Kasumi-1 (cell line): ENCODE data around the gene F8.
"Not testable (repeated sequence)": the region's sequence is repeated elsewhere in the genome, so short reads cannot be mapped to it uniquely, and the experiment has no call there.

Experiments used
- DNase-seq, 2 experiments: peaks; one replicate each; lab custom pipeline; 2025; lab: John Stamatoyannopoulos, UW

Gene F8

DNA sequence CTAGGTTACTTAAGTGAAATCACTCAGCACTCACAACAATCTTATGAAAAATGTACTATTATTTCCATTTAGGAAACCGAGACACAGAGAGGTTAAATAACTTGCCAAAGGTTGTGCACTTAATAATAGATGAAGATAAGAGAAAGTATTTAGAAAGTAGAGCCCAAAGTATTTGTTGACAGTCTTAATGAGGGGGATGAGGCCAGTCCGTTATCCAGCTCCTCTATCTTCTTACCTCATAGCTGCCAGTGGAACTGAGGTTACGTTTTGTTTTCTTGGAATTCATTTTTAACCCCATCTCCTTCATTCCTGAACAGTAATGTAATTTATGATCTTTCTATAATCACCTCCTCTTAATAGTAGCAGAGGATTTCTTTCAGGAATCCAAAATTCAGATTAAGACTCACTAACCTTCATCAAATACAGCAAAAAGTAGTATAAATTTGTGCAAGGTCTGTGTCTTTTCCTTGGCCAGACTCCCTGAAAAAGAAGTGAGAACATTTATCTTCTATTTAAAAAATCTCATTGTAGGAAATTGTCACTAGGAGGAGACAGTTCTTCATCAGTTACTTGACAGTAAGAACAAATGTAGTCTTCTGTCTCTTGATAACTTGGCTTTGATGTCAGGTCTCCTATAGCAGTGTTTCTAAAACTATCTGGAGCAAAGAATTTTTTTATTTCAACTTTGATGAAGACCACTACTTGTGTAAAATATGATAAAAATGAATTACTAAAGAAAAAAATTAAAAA is 35.5 kb downstream of the F8 start:
- peak; percentile 18 for DNase-seq

DNA sequence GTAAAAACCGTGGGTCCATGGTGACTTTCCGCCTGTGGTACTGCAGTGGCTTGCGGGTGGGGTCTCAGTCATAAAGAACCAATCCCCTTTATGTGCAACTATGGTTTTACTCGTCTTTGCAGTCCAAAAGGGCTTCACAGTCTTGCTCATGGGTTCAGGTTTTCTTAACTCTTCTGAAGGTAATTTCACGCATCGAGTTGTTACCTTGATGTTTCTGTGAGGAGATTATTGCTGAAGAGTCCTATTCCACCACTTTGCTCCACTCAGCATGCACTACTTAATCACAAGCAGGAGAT is 41.5 kb downstream of the F8 start:
- no peak for DNase-seq

DNA sequence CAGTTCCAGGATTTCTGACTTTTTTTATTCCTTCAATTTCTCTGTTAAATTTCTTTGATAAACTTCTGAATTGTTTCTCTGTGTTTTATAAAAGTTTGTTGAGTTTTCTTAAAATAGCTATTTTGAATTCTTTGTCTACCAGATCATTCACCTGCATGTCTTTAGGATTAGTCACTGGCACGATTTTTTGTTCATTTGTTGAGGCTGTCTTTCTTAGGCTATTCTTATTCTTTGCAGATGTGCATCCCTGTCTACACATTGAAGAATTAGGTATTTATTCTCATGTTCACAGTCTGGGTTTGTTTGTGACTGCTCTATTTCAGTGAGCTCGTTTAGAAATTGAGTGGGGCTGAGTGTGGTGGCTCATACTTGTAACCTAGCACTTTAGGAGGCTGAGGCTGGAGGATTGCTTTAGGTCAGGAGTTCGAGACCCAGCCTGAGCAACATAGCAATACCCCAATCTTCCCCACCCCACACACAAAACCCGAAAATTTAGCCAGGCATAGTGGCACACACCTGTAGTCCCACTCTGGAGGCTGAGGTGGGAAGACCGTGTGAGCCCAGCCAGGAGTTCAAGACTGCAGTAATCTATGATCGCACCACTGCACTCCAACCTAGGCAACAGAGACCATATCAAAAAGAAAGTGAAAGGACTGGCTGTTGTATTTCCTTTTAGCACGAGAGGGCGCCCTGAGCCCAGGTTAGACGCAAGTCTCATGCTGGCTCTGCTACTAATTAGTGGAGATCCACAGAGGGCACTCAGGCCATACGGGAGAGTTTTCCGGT is 42.0 kb downstream of the F8 start:
- peak; percentile 62 to 63 for DNase-seq

DNA sequence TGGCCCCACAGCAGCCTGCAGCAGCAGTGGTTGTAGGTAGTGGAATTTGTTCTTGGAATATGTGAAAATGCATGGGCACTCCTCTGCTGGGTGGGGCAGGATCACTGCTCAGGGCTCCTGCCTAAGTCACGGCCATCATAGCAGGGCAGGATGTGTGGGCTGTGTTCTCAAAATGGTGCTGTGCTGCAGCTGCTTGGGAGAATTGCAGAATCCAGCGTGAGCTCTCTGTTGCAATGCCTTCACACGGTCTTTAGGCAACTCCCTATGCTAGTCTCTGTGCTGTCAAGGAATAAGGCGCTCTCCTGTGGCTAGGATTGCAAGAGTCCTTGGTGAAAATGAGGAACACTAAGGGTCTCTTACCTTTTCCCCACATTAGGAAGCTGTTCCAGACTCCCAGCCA is 42.9 kb downstream of the F8 start:
- DNase-seq: peak; percentile 2 to 9

DNA sequence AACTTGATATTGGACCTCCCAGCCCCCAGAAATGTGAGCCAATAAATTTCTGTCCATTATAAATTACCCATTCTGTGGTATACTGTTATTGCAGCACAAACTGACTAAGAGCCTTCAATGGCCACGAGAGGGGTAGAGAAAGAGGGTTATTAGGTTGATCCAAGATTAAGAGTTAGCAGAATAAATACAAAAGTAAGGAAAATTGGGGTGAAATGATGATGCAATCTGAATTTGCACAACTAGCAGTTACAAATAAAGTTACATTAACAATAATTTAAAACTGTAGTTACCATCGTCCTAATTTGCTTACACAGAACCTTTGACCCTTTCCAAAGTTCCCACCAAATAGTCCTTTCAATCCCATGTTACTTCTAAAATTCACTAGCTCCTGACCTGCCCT is 54.2 kb downstream of the F8 start:
- no peak for DNase-seq

GRCh38 chrX:154967603-154968002 is 54.9 kb downstream of the F8 start:
- DNase-seq: no peak

DNA sequence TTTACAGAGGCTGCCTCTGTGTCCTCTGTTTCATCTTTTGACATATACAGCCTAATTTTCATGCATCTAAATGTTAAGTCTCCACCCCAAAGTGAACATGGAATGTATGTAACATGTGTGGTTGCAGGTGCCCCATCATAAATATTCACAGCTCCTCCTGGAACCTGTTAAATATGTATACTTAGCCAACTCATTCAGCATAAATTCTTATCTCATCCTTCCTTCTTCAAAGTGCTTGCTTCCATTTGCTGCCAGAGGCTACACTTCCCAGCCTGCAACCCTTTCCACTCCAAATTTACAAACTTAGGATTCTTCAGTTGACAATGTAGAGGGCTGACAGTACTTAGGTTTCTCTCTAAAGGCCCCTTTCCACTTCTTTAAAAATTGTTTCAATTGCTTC is 60.6 kb downstream of the F8 start:
- no peak for DNase-seq

DNA sequence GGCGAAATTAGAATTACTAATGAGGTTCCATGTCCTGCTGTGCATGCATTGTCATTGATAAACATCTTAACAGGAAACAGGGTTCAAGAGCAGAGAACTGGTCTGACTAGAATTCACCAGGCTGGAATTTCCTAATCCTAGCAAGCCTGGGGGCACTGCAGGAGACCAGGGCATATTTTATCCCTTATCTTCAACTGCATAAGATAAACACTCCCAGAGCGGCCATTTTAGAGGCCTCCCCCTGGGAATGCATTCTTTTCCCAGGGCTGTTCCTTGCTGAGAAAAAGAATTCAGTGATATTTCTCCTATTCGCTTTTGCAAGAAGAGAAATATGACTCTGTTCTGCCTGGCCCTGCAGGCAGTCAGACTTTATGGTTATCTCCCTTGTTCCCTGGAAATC is 66.7 kb downstream of the F8 start:
- not testable (repeated sequence) for DNase-seq

DNA sequence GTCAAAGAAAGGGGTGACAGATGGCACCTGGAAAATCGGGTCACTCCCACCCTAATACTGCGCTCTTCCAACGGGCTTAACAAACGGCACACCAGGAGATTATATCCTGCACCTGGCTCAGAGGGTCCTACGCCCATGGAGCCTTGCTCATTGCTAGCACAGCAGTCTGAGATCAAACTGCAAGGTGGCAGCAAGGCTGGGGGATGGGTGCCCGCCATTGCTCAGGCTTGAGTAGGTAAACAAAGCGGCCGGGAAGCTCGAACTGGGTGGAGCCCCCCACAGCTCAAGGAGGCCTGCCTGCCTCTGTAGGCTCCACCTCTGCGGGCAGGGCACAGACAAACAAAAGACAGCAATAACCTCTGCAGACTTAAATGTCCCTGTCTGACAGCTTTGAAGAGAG is 83.3 kb downstream of the F8 start:
- DNase-seq: not testable (repeated sequence)

DNA sequence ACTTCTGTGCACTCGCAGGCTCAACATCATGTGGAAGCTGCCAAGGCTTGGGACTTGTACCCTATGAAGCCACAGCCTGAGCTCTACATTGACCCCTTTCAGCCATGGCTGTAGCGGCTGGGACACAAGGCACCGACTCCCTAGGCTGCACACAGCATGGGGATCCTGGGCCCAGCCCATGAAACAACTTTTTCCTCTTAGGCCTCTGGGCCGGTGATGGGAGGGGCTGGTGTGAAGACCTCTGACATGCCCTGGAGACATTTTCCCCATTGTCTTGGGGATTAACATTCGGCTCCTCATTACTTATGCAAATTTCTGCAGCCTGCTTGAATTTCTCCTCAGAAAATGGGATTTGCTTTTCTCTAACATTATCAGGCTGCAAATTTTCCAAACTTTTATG is 97.8 kb downstream of the F8 start:
- DNase-seq: not testable (repeated sequence)

DNA sequence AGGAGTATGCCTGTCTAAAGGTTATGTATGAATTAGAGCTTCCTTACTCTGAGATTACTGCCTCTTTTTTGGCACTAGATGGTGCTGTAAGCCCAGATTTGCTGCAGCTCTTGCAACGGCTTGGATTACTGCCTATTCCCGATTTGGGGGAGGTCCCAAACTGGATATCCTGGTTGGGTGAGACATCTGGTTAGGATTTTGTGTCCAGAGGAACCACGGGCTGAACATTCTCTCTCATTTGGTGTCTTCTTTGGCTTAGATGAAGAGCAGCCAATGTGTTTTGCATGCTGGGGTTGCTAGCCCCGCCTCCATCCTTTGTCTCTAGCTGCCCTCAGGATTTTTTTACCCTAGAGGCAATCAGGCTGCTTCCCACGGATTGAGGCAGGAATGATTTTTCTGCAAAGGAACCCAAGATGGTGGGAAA is 104.5 kb downstream of the F8 start:
- DNase-seq: peak; percentile 44 to 62

DNA sequence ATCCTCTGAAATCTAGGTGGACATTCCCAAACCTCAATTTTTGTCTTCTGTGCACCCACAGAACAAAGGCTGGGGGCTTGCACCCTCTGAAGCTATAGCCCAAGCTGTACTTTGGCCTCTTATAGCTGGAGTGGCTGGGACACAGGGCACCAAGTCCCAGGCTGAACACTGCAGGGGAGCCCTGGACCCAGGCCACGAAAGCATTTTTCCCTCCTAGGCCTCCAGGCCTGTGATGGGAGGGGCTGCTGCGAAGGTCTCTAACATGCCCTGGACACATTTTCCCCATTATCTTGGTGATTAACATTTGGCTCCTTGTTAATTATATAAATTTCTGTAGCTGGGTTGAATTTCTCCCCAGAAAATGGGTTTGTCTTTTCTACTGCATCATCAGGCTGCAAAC is 108.5 kb downstream of the F8 start:
- no peak for DNase-seq

- peak in 1 of 2 experiments; percentile 1 for DNase-seq
Observed at GRCh38 chrX:154910528-154910927, 112.0 kb downstream of the F8 start.

- not testable (repeated sequence) for DNase-seq
Observed at GRCh38 chrX:154910048-154910447, 112.5 kb downstream of the F8 start.

- DNase-seq: no peak
Observed at GRCh38 chrX:154908821-154909220, 113.7 kb downstream of the F8 start.

DNA sequence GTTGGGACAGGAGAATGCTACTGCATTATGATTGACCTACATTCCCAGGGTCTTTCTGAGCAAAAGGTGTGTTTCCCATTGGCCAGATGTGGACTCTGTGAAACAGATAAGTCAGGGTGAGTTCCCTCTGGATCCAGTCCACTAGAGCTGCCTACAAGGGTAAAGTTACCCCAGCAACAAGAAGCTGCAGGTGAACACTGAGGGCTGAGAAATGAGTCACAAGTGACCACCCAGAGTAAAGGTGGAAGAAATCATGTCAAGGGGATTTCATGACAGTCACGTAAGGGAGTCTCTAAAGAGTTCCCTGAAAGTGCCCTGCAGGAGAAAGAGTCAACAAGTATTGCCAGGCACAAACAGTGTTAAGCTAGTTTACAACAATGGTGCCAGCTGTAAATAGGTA is 120.1 kb downstream of the F8 start:
- no peak for DNase-seq

DNA sequence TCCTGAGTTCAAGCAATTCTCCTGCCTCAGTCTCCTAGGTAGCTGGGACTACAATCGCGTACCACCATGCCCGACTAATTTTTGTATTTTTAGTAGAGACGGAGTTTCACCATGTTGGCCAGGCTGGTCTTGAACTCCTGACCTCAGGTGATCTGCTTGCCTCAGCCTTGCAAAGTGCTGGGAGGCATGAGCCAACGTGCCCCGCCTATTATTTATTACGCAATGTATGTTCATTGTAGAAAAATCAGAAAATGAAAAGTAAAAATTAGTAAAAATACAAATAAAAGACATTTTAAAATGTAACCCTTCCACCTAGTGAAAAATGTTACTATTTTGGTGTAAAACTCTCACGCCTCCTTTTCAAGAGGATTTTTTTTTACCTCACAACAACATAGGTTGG is 122.2 kb downstream of the F8 start:
- no peak for DNase-seq

GRCh38 chrX:154892296-154892695 is 130.2 kb downstream of the F8 start:
- no peak for DNase-seq

DNA sequence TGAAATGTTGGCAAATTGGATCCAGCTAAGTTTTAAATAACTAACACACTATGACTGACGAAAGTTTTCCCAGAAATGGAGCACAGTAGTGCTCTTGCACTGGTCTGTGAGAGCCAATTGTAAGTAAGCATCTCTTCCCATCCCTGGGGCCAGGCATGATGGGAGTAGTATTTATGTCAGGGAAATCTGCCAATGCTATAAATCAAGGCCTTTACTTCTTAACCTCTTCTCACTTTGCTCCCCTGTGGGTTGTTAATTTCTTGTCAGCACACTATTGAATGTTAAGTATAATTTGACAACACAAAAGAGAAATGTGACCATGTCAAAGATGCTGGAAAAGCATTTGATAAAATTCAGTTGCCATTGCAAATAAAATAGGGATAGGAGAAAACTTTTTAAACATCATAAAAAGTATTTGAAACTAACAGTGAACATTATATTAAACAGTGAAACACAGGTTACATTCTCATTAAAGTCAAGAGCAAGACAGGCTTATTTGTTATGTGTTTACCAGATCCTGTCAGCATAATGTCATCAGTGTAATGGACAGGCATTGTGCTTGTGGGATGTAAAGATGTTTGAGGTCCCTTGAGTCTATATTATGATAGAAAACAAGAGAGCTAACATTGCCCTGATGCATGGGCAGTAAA is 131.4 kb downstream of the F8 start:
- DNase-seq: no peak

DNA sequence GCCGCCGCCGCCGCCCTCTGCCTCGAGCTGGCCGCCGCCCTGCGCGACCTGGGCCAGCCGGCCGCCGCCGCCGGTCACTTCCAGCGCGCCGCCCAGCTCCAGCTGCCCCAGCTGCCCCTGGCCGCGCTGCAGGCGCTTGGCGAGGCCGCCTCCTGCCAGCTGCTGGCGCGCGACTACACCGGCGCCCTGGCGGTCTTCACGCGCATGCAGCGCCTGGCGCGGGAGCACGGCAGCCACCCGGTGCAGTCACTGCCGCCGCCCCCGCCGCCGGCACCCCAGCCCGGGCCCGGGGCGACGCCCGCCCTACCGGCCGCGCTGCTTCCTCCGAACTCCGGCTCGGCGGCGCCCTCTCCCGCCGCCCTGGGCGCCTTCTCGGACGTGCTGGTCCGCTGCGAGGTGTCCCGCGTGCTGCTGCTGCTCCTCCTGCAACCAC is 135.7 kb downstream of the F8 start:
- not testable (repeated sequence) for DNase-seq

- DNase-seq: not testable (repeated sequence)
Observed at GRCh38 chrX:154886069-154886788, 136.3 kb downstream of the F8 start, which contains the start of gene F8A1. TSS of gene F8A1 (plus strand) at chrX:154886355. CDS start at chrX:154886375, 20 bp downstream.

DNA sequence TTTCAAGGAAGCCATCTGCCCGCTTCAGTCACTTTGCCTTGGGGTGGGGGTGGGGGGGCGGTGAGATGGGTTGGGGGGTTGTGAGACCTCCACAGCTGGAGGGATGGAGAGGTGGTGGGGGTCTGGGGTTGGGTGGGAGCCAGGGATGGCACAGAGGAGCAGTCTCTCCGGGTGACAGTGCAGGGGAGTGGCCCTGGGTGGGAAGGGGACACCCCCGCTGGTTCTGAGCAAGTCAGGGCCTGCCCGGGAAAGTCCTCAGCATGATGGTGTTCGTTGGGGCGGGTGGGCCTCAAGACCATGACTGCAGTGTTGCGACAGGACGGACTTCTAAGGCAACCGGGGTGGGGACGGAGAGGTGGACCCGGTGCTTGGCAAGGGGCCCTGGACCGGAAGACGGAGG is 137.0 kb downstream of the F8 start:
- not testable (repeated sequence) for DNase-seq
